HL-60 (cell line): ENCODE measurements around the gene TERT.

Source experiments
- CTCF ChIP-seq: IDR thresholded peaks from one replicate; pipeline ENCODE4 v1.5.1; 2011; ENCODE audit warnings: low read length, control low read depth, inconsistent platforms; ENCODE audit not compliant: insufficient read depth
- GABPA ChIP-seq: IDR thresholded peaks from 2 replicates; pipeline ENCODE4 v1.6.1; 2012; ENCODE audit warnings: low read depth
- POLR2AphosphoS5 ChIP-seq: IDR thresholded peaks from 2 replicates; pipeline ENCODE4 v1.6.1; 2012; ENCODE audit warnings: low read depth
- REST ChIP-seq: IDR thresholded peaks from 2 replicates; pipeline ENCODE4 v1.6.1; 2012; ENCODE audit warnings: low read depth; ENCODE audit not compliant: insufficient replicate concordance
- SPI1 ChIP-seq: IDR thresholded peaks from 2 replicates; pipeline ENCODE4 v1.6.1; 2012; ENCODE audit warnings: low read depth, mild to moderate bottlenecking, borderline replicate concordance

- no peak for TF ChIP-seq CTCF
- TF ChIP-seq REST: no peak
- TF ChIP-seq GABPA: no peak
- TF ChIP-seq SPI1: no peak
- TF ChIP-seq POLR2AphosphoS5: no peak
Observed at GRCh38 chr5:1343315-1343751, 48.5 kb upstream of the TERT start.
